ENCODE measurements around the gene PTPN23. TPM values are rescaled to one million over a fixed set of nuclear protein-coding genes. Genes with fewer than 3 reads are reported as not detected.

Gene PTPN23
- total RNA-seq, 4 donors from 2014 or later = 45.9 to 135 (median 61.1) TPM

- Histone ChIP-seq H3K36me3 (peaks cover 92% of the 10 kb centered on the region), H3K27me3 (no peaks in the 10 kb centered on the region), H3K4me3 (no peak overlapping the region), H3K27ac (no peak overlapping the region), H3K4me1 (peaks cover 23% of the 10 kb centered on the region), H3K9me3 (no peaks in the 10 kb centered on the region)
- TF ChIP-seq POLR2AphosphoS5 (IDR thresholded peaks at IDR 0.05) = no peak
- DNase-seq (ENCODE audit: low spot score in 2 of 2) = no peak
- 95% methylated on average over 22 of the region's 24 CpGs for WGBS
Observed at GRCh38 chr3:47411696-47412452, 31.1 kb downstream of the PTPN23 start.

GRCh38 chr3:47412453-47412756 is 31.6 kb downstream of the PTPN23 start:
- TF ChIP-seq CTCF (IDR thresholded peaks at IDR 0.05) (no peak), EP300 (IDR thresholded peaks at IDR 0.05) (no peak), POLR2AphosphoS5 (IDR thresholded peaks at IDR 0.05) (no peak)
- 77% methylated on average over 4 of the region's 5 CpGs for WGBS

GRCh38 chr3:47412842-47413520 is 32.2 kb downstream of the PTPN23 start:
- 74% methylated on average over 11 of the region's 12 CpGs for WGBS
- no peaks in the 10 kb centered on the region for H3K9me3 ChIP-seq
- no peak for TF ChIP-seq POLR2AphosphoS5 (IDR thresholded peaks at IDR 0.05)
- TF ChIP-seq POLR2A (IDR thresholded peaks at IDR 0.05) = no peak
- TF ChIP-seq EP300 (IDR thresholded peaks at IDR 0.05) = no peak
- no peak for TF ChIP-seq CTCF (IDR thresholded peaks at IDR 0.05)
- H3K36me3 ChIP-seq = peaks cover 90% of the 10 kb centered on the region
- H3K4me3 ChIP-seq = no peak overlapping the region
- no peak for DNase-seq (ENCODE audit: low spot score in 2 of 2)
- no peak overlapping the region for H3K27ac ChIP-seq
- no peaks in the 10 kb centered on the region for H3K27me3 ChIP-seq
- H3K4me1 ChIP-seq = peaks cover 14% of the 10 kb centered on the region

More at GRCh38 chr3:47412453-47412756, 31.6 kb downstream of the PTPN23 start:
- H3K4me3 ChIP-seq = no peak overlapping the region
- no peaks in the 10 kb centered on the region for H3K27me3 ChIP-seq
- H3K9me3 ChIP-seq = no peaks in the 10 kb centered on the region
- DNase-seq (ENCODE audit: low spot score in 2 of 2) = no peak
- no peak overlapping the region for H3K27ac ChIP-seq
- H3K36me3 ChIP-seq = peaks cover 92% of the 10 kb centered on the region
- peaks cover 20% of the 10 kb centered on the region for H3K4me1 ChIP-seq

GRCh38 chr3:47413751-47414150 is 32.9 kb downstream of the PTPN23 start:
- Histone ChIP-seq H3K4me3 (no peak overlapping the region), H3K9me3 (no peaks in the 10 kb centered on the region), H3K27me3 (no peaks in the 10 kb centered on the region), H3K27ac (peak overlapping the region; percentile 45), H3K4me1 (peaks cover 14% of the 10 kb centered on the region), H3K36me3 (peaks cover 90% of the 10 kb centered on the region)
- no peak for TF ChIP-seq POLR2AphosphoS5 (IDR thresholded peaks at IDR 0.05)
- TF ChIP-seq POLR2A (IDR thresholded peaks at IDR 0.05) = no peak
- no peak for TF ChIP-seq CTCF (IDR thresholded peaks at IDR 0.05)
- TF ChIP-seq EP300 (IDR thresholded peaks at IDR 0.05) = no peak
- WGBS = 79% methylated on average over 4 of the region's 7 CpGs
- DNase-seq (ENCODE audit: low spot score in 2 of 2) = no peak

GRCh38 chr3:47414161-47414564 is 33.3 kb downstream of the PTPN23 start:
- H3K36me3 ChIP-seq = peaks cover 90% of the 10 kb centered on the region
- H3K9me3 ChIP-seq = no peaks in the 10 kb centered on the region
- peaks cover 14% of the 10 kb centered on the region for H3K4me1 ChIP-seq
- H3K27ac ChIP-seq = peak overlapping the region; percentile 45
- no peaks in the 10 kb centered on the region for H3K27me3 ChIP-seq
- H3K4me3 ChIP-seq = no peak overlapping the region
- TF ChIP-seq EP300 (IDR thresholded peaks at IDR 0.05) (no peak), POLR2AphosphoS5 (IDR thresholded peaks at IDR 0.05) (no peak), POLR2A (IDR thresholded peaks at IDR 0.05) (no peak), CTCF (IDR thresholded peaks at IDR 0.05) (no peak)
- 78% methylated on average over 3 of the region's 3 CpGs for WGBS
- DNase-seq (ENCODE audit: low spot score in 2 of 2) = no peak
